ENCODE measurements around the gene PGAP2. TPM values are rescaled to one million over a fixed set of nuclear protein-coding genes. Genes with fewer than 3 reads are reported as not detected.

PGAP2 gene
- total and polyA plus RNA-seq, 10 of the 15 experiments (the other 5 are each of a cell fraction or from before 2014, with no cell fraction given): 12.3 to 37.4 (median 31.9) TPM

GRCh38 chr11:3837793-3838192 lies 29.4 kb downstream of the PGAP2 start (continued):
- no peak for TF ChIP-seq CTCF (IDR thresholded peaks at IDR 0.05 in 2 of 3, conservative IDR thresholded peaks at IDR 0.05 in 1 of 3; ENCODE audit: control insufficient read depth in 2 of 3, extremely low read depth in 1 of 3, insufficient read depth in 1 of 3, low read depth in 3 of 3, low read length in 3 of 3)
- no peak for TF ChIP-seq JUND (IDR thresholded peaks at IDR 0.05; ENCODE audit: low read depth, low read length)
- TF ChIP-seq PAX8 (IDR thresholded peaks at IDR 0.05): no peak
- no peak for TF ChIP-seq REST (IDR thresholded peaks at IDR 0.05; ENCODE audit: low read depth, low read length)
- no peak for TF ChIP-seq FOXK2 (IDR thresholded peaks at IDR 0.05)
- TF ChIP-seq NKRF (conservative IDR thresholded peaks at IDR 0.05): no peak
- no peak for TF ChIP-seq TCF12 (IDR thresholded peaks at IDR 0.05; ENCODE audit: low read depth, low read length)
- TF ChIP-seq HDAC2 (IDR thresholded peaks at IDR 0.05): no peak
- no peak for TF ChIP-seq BCLAF1 (IDR thresholded peaks at IDR 0.05)
- TF ChIP-seq CBX3 (IDR thresholded peaks at IDR 0.05; ENCODE audit: borderline replicate concordance, low read depth): no peak
- no peak for TF ChIP-seq GABPA (IDR thresholded peaks at IDR 0.05; ENCODE audit: low read depth)
- no peak for TF ChIP-seq NFYB (IDR thresholded peaks at IDR 0.05; ENCODE audit: insufficient read depth, low read depth, low read length)
- TF ChIP-seq RFX5 (IDR thresholded peaks at IDR 0.05; ENCODE audit: low read depth, low read length): no peak
- peak; percentile 67 for TF ChIP-seq POLR2AphosphoS5 (IDR thresholded peaks at IDR 0.05; ENCODE audit: low read length)
- TF ChIP-seq USF1 (IDR thresholded peaks at IDR 0.05; ENCODE audit: borderline replicate concordance, extremely low read length, insufficient read depth, low read depth, low read length): no peak
- TF ChIP-seq BRCA1 (IDR thresholded peaks at IDR 0.05; ENCODE audit: low read depth, low read length): no peak
- no peak for TF ChIP-seq MEF2B (IDR thresholded peaks at IDR 0.05; ENCODE audit: partially characterized antibody, poor library complexity, severe bottlenecking)

Data from GM12878 (cell line).